ENCODE measurements around the gene REXO5.

DNA sequence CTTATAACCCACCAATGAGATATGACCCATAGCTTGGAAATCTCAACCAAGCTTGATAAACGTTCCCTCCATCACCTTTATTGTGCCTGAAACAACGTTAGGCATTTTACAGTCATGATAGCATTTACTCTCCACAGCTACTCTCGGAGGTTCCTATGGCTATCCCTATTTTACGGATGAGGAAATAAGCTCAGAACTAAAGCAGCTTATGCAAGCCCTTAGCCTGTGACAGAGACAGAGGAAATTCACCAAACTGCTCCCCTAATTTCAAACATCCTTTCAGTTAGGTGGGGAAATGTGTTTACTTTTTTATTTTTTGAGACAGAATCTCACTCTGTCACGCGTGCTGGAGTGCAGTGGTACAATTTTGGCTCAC lies 75.2 kb downstream of the REXO5 start:
- no peak for TF ChIP-seq EZH2phosphoT487 (IDR thresholded peaks at IDR 0.05; ENCODE audit: low read length)
- TF ChIP-seq, protein P1, sequence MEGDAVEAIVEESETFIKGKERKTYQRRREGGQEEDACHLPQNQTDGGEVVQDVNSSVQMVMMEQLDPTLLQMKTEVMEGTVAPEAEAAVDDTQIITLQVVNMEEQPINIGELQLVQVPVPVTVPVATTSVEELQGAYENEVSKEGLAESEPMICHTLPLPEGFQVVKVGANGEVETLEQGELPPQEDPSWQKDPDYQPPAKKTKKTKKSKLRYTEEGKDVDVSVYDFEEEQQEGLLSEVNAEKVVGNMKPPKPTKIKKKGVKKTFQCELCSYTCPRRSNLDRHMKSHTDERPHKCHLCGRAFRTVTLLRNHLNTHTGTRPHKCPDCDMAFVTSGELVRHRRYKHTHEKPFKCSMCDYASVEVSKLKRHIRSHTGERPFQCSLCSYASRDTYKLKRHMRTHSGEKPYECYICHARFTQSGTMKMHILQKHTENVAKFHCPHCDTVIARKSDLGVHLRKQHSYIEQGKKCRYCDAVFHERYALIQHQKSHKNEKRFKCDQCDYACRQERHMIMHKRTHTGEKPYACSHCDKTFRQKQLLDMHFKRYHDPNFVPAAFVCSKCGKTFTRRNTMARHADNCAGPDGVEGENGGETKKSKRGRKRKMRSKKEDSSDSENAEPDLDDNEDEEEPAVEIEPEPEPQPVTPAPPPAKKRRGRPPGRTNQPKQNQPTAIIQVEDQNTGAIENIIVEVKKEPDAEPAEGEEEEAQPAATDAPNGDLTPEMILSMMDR (IDR thresholded peaks at IDR 0.05; ENCODE audit: low read length) = no peak
- TF ChIP-seq EZH2 (optimal IDR thresholded peaks at IDR 0.05; ENCODE audit: low read depth, low read length) = no peak

All from MM.1S (cell line).